K562 (cell line): ENCODE data around the gene RPL22. TPM values are rescaled to one million over a fixed set of nuclear protein-coding genes. Genes with fewer than 3 reads are reported as not detected.

ENCODE experiments used
- ATAC-seq: fragments of 200-7000 bp; cut with Tn5 transposase; 3 replicates; pipeline ENCODE4 v1.9.1; 2020; ENCODE audit warnings: moderate library complexity
- BruUV-seq: library from RNA; stranded (reverse); fragments of 400-500 nt; replicated peaks from 2 replicates; lab custom pipeline; 2021; lab: Mats Ljungman, UMichigan
- CTCF ChIA-PET: fragments of 300-600 bp; formaldehyde crosslinking; extraction: SDS; loops from one replicate; lab custom pipeline; 2021; ENCODE audit warnings: low intra/inter-chr PET ratio; lab: Yijun Ruan, JAX
- POLR2A ChIA-PET: fragments of 300-600, 350-650 bp; sonication (Branson Sonifier 250); formaldehyde crosslinking; extraction: SDS; loops from one replicate; lab custom pipeline; 2021; ENCODE audit warnings: antibody characterized with exemption, inconsistent platforms; lab: Yijun Ruan, JAX
- DNase-seq, 4 experiments: peaks; one replicate each; pipeline versions ENCODE4 v3.0.0 to v3.0.0-alpha.2; 2011 to 2018; ENCODE audit warnings: low spot score in 3 of 4, mixed read lengths in 3 of 4; ENCODE audit errors: extremely low read depth in 1 of 4
- FAIRE-seq: peaks from 2 replicates; lab custom pipeline; 2011; peaks lifted over from hg19 to GRCh38; lab: Jason Lieb, UNC
- H2AFZ ChIP-seq: 2 replicates; pipeline ENCODE4 v1.6.0; 2011; ENCODE audit warnings: low read depth, low read length, control low read depth, inconsistent platforms
- H3K27ac ChIP-seq: fragments of 200-600 bp; 3 replicates; pipeline ENCODE4 v1.8.0; 2011; ENCODE audit warnings: low read depth, mild to moderate bottlenecking, control low read depth, inconsistent platforms, low read length, moderate library complexity, mixed read lengths; ENCODE audit errors: extremely low read depth
- H3K27me3 ChIP-seq, 2 experiments: fragments of 300-600 bp in 1 of 2; 2 replicates in 1 of 2; 3 replicates in 1 of 2; pipeline versions ENCODE4 v1.6.0 to v1.8.0; 2011; ENCODE audit warnings: inconsistent platforms in 2 of 2, low read length in 2 of 2, mild to moderate bottlenecking in 1 of 2, mixed read lengths in 1 of 2, moderate library complexity in 1 of 2; ENCODE audit not compliant: control insufficient read depth in 2 of 2, insufficient read depth in 2 of 2
- H3K36me3 ChIP-seq: fragments of 300-600 bp; 3 replicates; pipeline ENCODE4 v1.8.0; 2011; ENCODE audit warnings: mild to moderate bottlenecking, low read length, inconsistent platforms; ENCODE audit not compliant: control insufficient read depth, insufficient read depth
- H3K4me1 ChIP-seq, 2 experiments: fragments of 200-600 bp in 1 of 2; replicated peaks in 1 of 2; 2 replicates in 1 of 2; 3 replicates in 1 of 2; pipeline versions ENCODE4 v1.5.1 to v1.8.0; 2011; ENCODE audit warnings: inconsistent platforms in 2 of 2, low read length in 2 of 2, mild to moderate bottlenecking in 1 of 2, mixed read lengths in 1 of 2, moderate library complexity in 1 of 2; ENCODE audit not compliant: control insufficient read depth in 2 of 2, insufficient read depth in 2 of 2
- H3K4me2 ChIP-seq: 2 replicates; pipeline ENCODE4 v1.6.1; 2011; ENCODE audit warnings: low read length, control low read depth, inconsistent platforms, mixed read lengths; ENCODE audit not compliant: insufficient read depth
- H3K4me3 ChIP-seq: fragments of 200-600 bp; sonication (generic), shearing (Covaris generic); 2 replicates; pipeline ENCODE4 v1.5.1; 2016; ENCODE audit warnings: control low read depth, inconsistent platforms
- H3K79me2 ChIP-seq: fragments of 200-600 bp; 3 replicates; pipeline ENCODE4 v1.8.0; 2011; ENCODE audit warnings: low read length, inconsistent platforms; ENCODE audit not compliant: control insufficient read depth, insufficient read depth
- H3K9ac ChIP-seq, 2 experiments: 2 replicates each; pipeline versions ENCODE4 v1.6.0 to v1.6.1; 2011; ENCODE audit warnings: low read depth in 2 of 2, low read length in 2 of 2, control low read depth in 1 of 2, inconsistent platforms in 1 of 2, mild to moderate bottlenecking in 1 of 2, mixed read lengths in 1 of 2; ENCODE audit not compliant: insufficient read depth in 1 of 2
- H3K9me1 ChIP-seq: one replicate; pipeline ENCODE4 v1.6.0; 2011; ENCODE audit warnings: inconsistent platforms, mild to moderate bottlenecking, low read length, moderate library complexity; ENCODE audit not compliant: control insufficient read depth, insufficient read depth
- H3K9me3 ChIP-seq: replicated peaks from 2 replicates; pipeline ENCODE4 v1.5.1; 2011; ENCODE audit warnings: low read depth, low read length, inconsistent platforms; ENCODE audit not compliant: control insufficient read depth, insufficient read depth
- H4K20me1 ChIP-seq: replicated peaks from 2 replicates; pipeline ENCODE4 v1.6.1; 2011; ENCODE audit warnings: low read length, inconsistent platforms, mixed read lengths; ENCODE audit not compliant: control insufficient read depth, insufficient read depth
- BRCA1 ChIP-seq, 2 experiments: fragments of 450-650 bp in 1 of 2; sonication (generic) in 1 of 2; formaldehyde crosslinking in 1 of 2; IDR thresholded peaks; 2 replicates each; pipeline versions ENCODE4 v1.5.0 to v1.6.1; 2017 to 2020; ENCODE audit warnings: mild to moderate bottlenecking in 1 of 2, missing genetic modification reagents in 1 of 2
- CHD1 ChIP-seq: fragments of 200-600 bp; sonication (generic); IDR thresholded peaks from one replicate; pipeline ENCODE4 v1.6.1; 2012; ENCODE audit warnings: mild to moderate bottlenecking, moderate library complexity, low read length, inconsistent platforms
- CTBP1 ChIP-seq: fragments of 450-650 bp; IDR thresholded peaks from 2 replicates; pipeline ENCODE4 v1.6.1; 2016; ENCODE audit warnings: borderline replicate concordance
- ETS2 ChIP-seq: IDR thresholded peaks from 2 replicates; pipeline ENCODE4 v1.6.1; 2016; ENCODE audit warnings: borderline replicate concordance, missing genetic modification characterization, mild to moderate bottlenecking, moderate library complexity, missing compliant biosample characterization; ENCODE audit not compliant: poor library complexity, severe bottlenecking
- GATAD2A ChIP-seq: fragments of 450-650 bp; IDR thresholded peaks from 2 replicates; pipeline ENCODE4 v1.6.1; 2017
- MCM3 ChIP-seq: fragments of 450-650 bp; IDR thresholded peaks from 2 replicates; pipeline ENCODE4 v1.6.1; 2016
- PKNOX1 ChIP-seq: fragments of 450-650 bp; IDR thresholded peaks from 2 replicates; pipeline ENCODE4 v1.6.1; 2016
- SRSF1 ChIP-seq: fragments of 200-400 bp; formaldehyde crosslinking; IDR thresholded peaks from 2 replicates; pipeline ENCODE4 v1.6.1; 2017; ENCODE audit warnings: mild to moderate bottlenecking, low read depth, low read length, moderate library complexity
- THAP7 ChIP-seq: fragments of 250-450 bp; sonication (Bioruptor Pico); IDR thresholded peaks from 2 replicates; pipeline ENCODE4 v1.5.0; 2021
- THRA ChIP-seq: fragments of 450-650 bp; IDR thresholded peaks from 2 replicates; pipeline ENCODE4 v1.6.1; 2017; ENCODE audit warnings: mild to moderate bottlenecking, moderate library complexity
- TSHZ1 ChIP-seq: fragments of 250-450 bp; sonication (Bioruptor Pico); IDR thresholded peaks from 2 replicates; pipeline ENCODE4 v1.4.0; 2020; ENCODE audit warnings: mild to moderate bottlenecking, moderate library complexity
- ZC3H8 ChIP-seq: fragments of 450-650 bp; IDR thresholded peaks from 2 replicates; pipeline ENCODE4 v1.6.1; 2017
- ZNF3 ChIP-seq: fragments of 250-450 bp; sonication (Bioruptor Pico); IDR thresholded peaks from 2 replicates; pipeline ENCODE4 v1.5.0; 2021; ENCODE audit warnings: mild to moderate bottlenecking, moderate library complexity
- ZNF764 ChIP-seq: fragments of 250-450 bp; sonication (Bioruptor Pico); IDR thresholded peaks from 2 replicates; pipeline ENCODE4 v1.4.0; 2020; ENCODE audit warnings: low read depth, mild to moderate bottlenecking, moderate library complexity
- ZNF79 ChIP-seq: fragments of 250-450 bp; sonication (Bioruptor Pico); IDR thresholded peaks from 2 replicates; pipeline ENCODE4 v1.4.0; 2020; ENCODE audit warnings: low read depth, mild to moderate bottlenecking, moderate library complexity
- ZZZ3 ChIP-seq: fragments of 450-650 bp; IDR thresholded peaks from 2 replicates; pipeline ENCODE4 v1.6.1; 2016; ENCODE audit warnings: antibody characterized with exemption, mild to moderate bottlenecking, moderate library complexity
- WGBS: fragments of 100-300 bp; shearing (Covaris generic); methylation state at CpG from one replicate; pipeline ENCODE4 v1.1.6; 2016; ENCODE audit warnings: low coverage, mixed read lengths; ENCODE audit not compliant: insufficient coverage; ENCODE audit errors: missing lambda C conversion rate; 5-methylcytosine and 5-hydroxymethylcytosine counted together
- in situ Hi-C: fragments of 300-500 bp; cut with MboI; formaldehyde crosslinking; loops from 4 replicates; pipeline ENCODE4 v1.15.0; 2018; ENCODE audit warnings: inconsistent platforms, mixed read lengths
- intact Hi-C: fragments of 100-400 bp; cut with micrococcal nuclease; formaldehyde crosslinking; loops from 2 replicates; pipeline ENCODE4 v1.14.2; 2022
- polyA plus RNA-seq, 8 experiments: library from polyadenylated mRNA; depleted of rRNA in 4 of 8; stranded (reverse) in 5 of 8; unstranded in 3 of 8; fragments of >200 nt; fragmentation: Nextera tagmentation in 2 of 8; fragmentation: Illumina TruSeq in 1 of 8; extraction: Ambion mirVana in 2 of 8; extraction: Trizol in 1 of 8; gene quantifications; 2 replicates each; pipeline versions ENCODE4 v1.2.1 to v1.2.3, GENCODE V29; 2011 to 2014; ENCODE audit warnings: inconsistent platforms in 1 of 8, missing spikeins in 1 of 8
- total RNA-seq, 7 experiments: library from RNA; depleted of rRNA in 6 of 7; stranded (reverse); fragments of >200 nt in 6 of 7; fragmentation: Illumina TruSeq in 2 of 7; extraction: Trizol in 2 of 7; gene quantifications; 2 replicates each; pipeline versions ENCODE4 v1.2.1 to v1.2.3, GENCODE V29; 2011 to 2021; ENCODE audit warnings: low replicate concordance in 1 of 7

The RPL22 gene
- total and polyA plus RNA-seq, 9 of the 15 experiments (the other 6 are each of a cell fraction or from before 2014, with no cell fraction given), result 467 to 1,165 (median 607) TPM

- TF ChIP-seq BRCA1 (IDR thresholded peaks at IDR 0.05) (no peak), BRCA1 (CRISPR knock-in tag; IDR thresholded peaks at IDR 0.05) (no peak), CHD1 (no peak), PKNOX1 (no peak), SRSF1 (no peak), CTBP1 (no peak)
Observed at GRCh38 chr1:6162341-6162740, 37.1 kb downstream of the RPL22 start (continued).

GRCh38 chr1:6158181-6158580 is 41.2 kb downstream of the RPL22 start:
- FAIRE-seq (no peak), DNase-seq (no peak), ATAC-seq (no peak)
- no peak overlapping the region for H3K4me2 ChIP-seq
- in situ Hi-C loops (no loop called here), intact Hi-C loops (no loop called here)
- H3K9ac ChIP-seq, result no peak overlapping the region
- ChIA-PET POLR2A (interaction anchor here (0.5 to 0.7 kb wide), 4 partner anchors 8 to 95 kb away, joined by 3 read pairs; no protein-coding TSS in a partner anchor), CTCF (no interaction called here)
- H3K36me3 ChIP-seq, result no peaks in the 10 kb centered on the region
- WGBS, result 1% methylated on average over 8 of the region's 8 CpGs
- peaks cover 40% of the 10 kb centered on the region; the same call in 1 of the 2 replicates for H4K20me1 ChIP-seq
- no peak overlapping the region for H3K4me3 ChIP-seq
- no peaks in the 10 kb centered on the region for H3K9me3 ChIP-seq
- peaks cover 0 to 14% of the 10 kb centered on the region in 2 experiments; a peak in 2 of 5 replicates for H3K4me1 ChIP-seq
- no peaks in the 10 kb centered on the region for H3K79me2 ChIP-seq
- peaks cover 38 to 81% of the 10 kb centered on the region in 2 experiments; a peak in 4 of 5 replicates for H3K27me3 ChIP-seq
- H2AFZ ChIP-seq, result no peak overlapping the region
- H3K9me1 ChIP-seq, result peaks cover 3% of the 10 kb centered on the region
- BruUV-seq, result no TSS peak
- no peak overlapping the region for H3K27ac ChIP-seq
- no peak for TF ChIP-seq ZNF764 (CRISPR knock-in tag)
- TF ChIP-seq MCM3, result no peak
- no peak for TF ChIP-seq TSHZ1
- TF ChIP-seq THAP7 (CRISPR knock-in tag), result no peak
- TF ChIP-seq ZZZ3, result no peak
- TF ChIP-seq ZNF3 (CRISPR knock-in tag), result no peak
- no peak for TF ChIP-seq ZC3H8
- no peak for TF ChIP-seq GATAD2A
- no peak for TF ChIP-seq ETS2 (tag)
- no peak for TF ChIP-seq THRA
- TF ChIP-seq ZNF79 (CRISPR knock-in tag), result no peak
